SH-SY5Y (cell line): ENCODE measurements around the gene NIBAN1.

Experiments
- GATA2 ChIP-seq: IDR thresholded peaks from 2 replicates; pipeline ENCODE4 v1.6.1; 2011; ENCODE audit warnings: mild to moderate bottlenecking, low read depth, low read length
- GATA3 ChIP-seq: IDR thresholded peaks from 2 replicates; pipeline ENCODE4 v1.6.1; 2011; ENCODE audit warnings: low read depth, mild to moderate bottlenecking, low read length, moderate library complexity

GRCh38 chr1:184954232-184954995, 19.9 kb downstream of the NIBAN1 start:
- no peak for TF ChIP-seq GATA2
- no peak for TF ChIP-seq GATA3
